Hematopoietic multipotent progenitor cell treated with erythropoietin and hydrocortisone succinate and interleukin-3 and kit ligand, for 4 days (in vitro differentiated cells): ENCODE data around the gene MAG.
"Not testable (repeated sequence)": the region's sequence is repeated elsewhere in the genome, so short reads cannot be mapped to it uniquely, and the experiment has no call there.

ENCODE experiments used
- DNase-seq: peaks from one replicate; pipeline ENCODE4 v3.0.0-alpha.2; 2015

The MAG gene

GRCh38 chr19:35284153-35285094 is 7.5 kb upstream of the MAG start:
- DNase-seq = no peak

- DNase-seq = no peak
Observed at GRCh38 chr19:35285095-35285449, 6.9 kb upstream of the MAG start.

GRCh38 chr19:35285465-35285864 is 6.5 kb upstream of the MAG start:
- DNase-seq = not testable (repeated sequence)

- DNase-seq = not testable (repeated sequence)
Observed at GRCh38 chr19:35286101-35286500, 5.9 kb upstream of the MAG start.

GRCh38 chr19:35287713-35288112 is 4.2 kb upstream of the MAG start:
- no peak for DNase-seq

- DNase-seq = no peak
Observed at GRCh38 chr19:35288331-35288730, 3.6 kb upstream of the MAG start.

- no peak for DNase-seq
Observed at GRCh38 chr19:35288906-35289305, 3.1 kb upstream of the MAG start.

GRCh38 chr19:35290381-35291127 is 1.4 kb upstream of the MAG start:
- no peak for DNase-seq

- DNase-seq = no peak
Observed at GRCh38 chr19:35291259-35291658, 702 bp upstream of the MAG start.

GRCh38 chr19:35292421-35293362 is 731 bp downstream of the MAG start:
- no peak for DNase-seq

- no peak for DNase-seq
Observed at GRCh38 chr19:35293363-35293739, 1.4 kb downstream of the MAG start.

- DNase-seq = no peak
Observed at GRCh38 chr19:35293808-35294207, 1.8 kb downstream of the MAG start.

- peak; percentile 49 for DNase-seq
Observed at GRCh38 chr19:35294328-35294727, 2.4 kb downstream of the MAG start.

- DNase-seq = no peak
Observed at GRCh38 chr19:35294859-35295791, 3.2 kb downstream of the MAG start.

- DNase-seq = peak; percentile 74
Observed at GRCh38 chr19:35295792-35296462, 4.0 kb downstream of the MAG start.

- DNase-seq = no peak
Observed at GRCh38 chr19:35296644-35297514, 4.9 kb downstream of the MAG start.

GRCh38 chr19:35297515-35297848 is 5.5 kb downstream of the MAG start:
- no peak for DNase-seq

- no peak for DNase-seq
Observed at GRCh38 chr19:35297922-35298321, 6.0 kb downstream of the MAG start.

GRCh38 chr19:35298561-35298972 is 6.6 kb downstream of the MAG start:
- DNase-seq = no peak
